T-helper 9 cell (primary cell): ENCODE data around the gene INHA.
A peak's percentile ranks its signal among the peaks of the same experiment; 100 is the strongest.

Experiments
- DNase-seq: peaks from one replicate; pipeline ENCODE4 v3.0.0-alpha.2; 2020

Gene INHA

GRCh38 chr2:219559156-219559915 lies 12.8 kb upstream of the INHA start:
- no peak for DNase-seq

GRCh38 chr2:219560037-219560892 lies 11.8 kb upstream of the INHA start:
- DNase-seq: peak; percentile 30

GRCh38 chr2:219560893-219561178 lies 11.3 kb upstream of the INHA start:
- no peak for DNase-seq

GRCh38 chr2:219561179-219562048 lies 10.7 kb upstream of the INHA start:
- DNase-seq: no peak

- no peak for DNase-seq
Measured at GRCh38 chr2:219562049-219563020, 9.8 kb upstream of the INHA start.

- DNase-seq: no peak
Measured at GRCh38 chr2:219563271-219563928, 8.7 kb upstream of the INHA start.

GRCh38 chr2:219565130-219566080 lies 6.7 kb upstream of the INHA start:
- no peak for DNase-seq

GRCh38 chr2:219566640-219567039 lies 5.5 kb upstream of the INHA start:
- DNase-seq: no peak

- DNase-seq: no peak
Measured at GRCh38 chr2:219567131-219567530, 5.0 kb upstream of the INHA start.

- DNase-seq: no peak
Measured at GRCh38 chr2:219567791-219568361, 4.2 kb upstream of the INHA start.

GRCh38 chr2:219569041-219569440 lies 3.1 kb upstream of the INHA start:
- no peak for DNase-seq

- DNase-seq: no peak
Measured at GRCh38 chr2:219569635-219570034, 2.5 kb upstream of the INHA start.

- no peak for DNase-seq
Measured at GRCh38 chr2:219570194-219570923, 1.8 kb upstream of the INHA start.

GRCh38 chr2:219570924-219571310 lies 1.2 kb upstream of the INHA start:
- no peak for DNase-seq

- no peak for DNase-seq
Measured at GRCh38 chr2:219571311-219572236, 536 bp upstream of the INHA start, which contains the start of gene OBSL1. Gene OBSL1, minus strand, starts transcription at chr2:219571539. Its CDS starts 307 bp downstream, at chr2:219571232.

GRCh38 chr2:219573166-219573565 lies 1.1 kb downstream of the INHA start:
- no peak for DNase-seq

- DNase-seq: no peak
Measured at GRCh38 chr2:219574484-219575311, 2.6 kb downstream of the INHA start.
